SJCRH30 (cell line): ENCODE results near the gene UBLCP1. TPM values are rescaled to one million over a fixed set of nuclear protein-coding genes. Genes with fewer than 3 reads are reported as not detected.
A peak's percentile ranks its signal among the peaks of the same experiment; 100 is the strongest.
"Not testable (repeated sequence)": the region's sequence is repeated elsewhere in the genome, so short reads cannot be mapped to it uniquely, and the experiment has no call there.

ENCODE experiments used
- DNase-seq, 2 experiments: peaks; one replicate each; pipeline ENCODE4 v3.0.0-alpha.2; 2015 to 2020
- H3K27ac ChIP-seq: fragments of 250-450 bp; sonication (Bioruptor Pico); 2 replicates; pipeline ENCODE4 v1.5.1; 2020; ENCODE audit warnings: mild to moderate bottlenecking, moderate library complexity
- H3K27me3 ChIP-seq: fragments of 250-450 bp; sonication (Bioruptor Pico); 2 replicates; pipeline ENCODE4 v1.5.1; 2020; ENCODE audit warnings: mild to moderate bottlenecking, moderate library complexity
- H3K36me3 ChIP-seq: fragments of 250-450 bp; sonication (Bioruptor Pico); 2 replicates; pipeline ENCODE4 v1.5.1; 2020; ENCODE audit warnings: mild to moderate bottlenecking, moderate library complexity
- H3K4me1 ChIP-seq: fragments of 250-450 bp; sonication (Bioruptor Pico); 2 replicates; pipeline ENCODE4 v1.5.1; 2020; ENCODE audit warnings: mild to moderate bottlenecking, moderate library complexity
- H3K4me3 ChIP-seq: fragments of 250-450 bp; sonication (Bioruptor Pico); 2 replicates; pipeline ENCODE4 v1.5.1; 2020; ENCODE audit warnings: mild to moderate bottlenecking, moderate library complexity
- H3K9me3 ChIP-seq: fragments of 250-450 bp; sonication (Bioruptor Pico); replicated peaks from 2 replicates; pipeline ENCODE4 v1.5.1; 2020; ENCODE audit warnings: mild to moderate bottlenecking, moderate library complexity
- total RNA-seq: library from RNA; depleted of rRNA; stranded (reverse); fragments of >200 nt; shearing (Covaris generic); gene quantifications from 2 replicates; pipeline ENCODE4 v1.2.3, GENCODE V29; 2014; rRNA removed

UBLCP1 gene, protein sequence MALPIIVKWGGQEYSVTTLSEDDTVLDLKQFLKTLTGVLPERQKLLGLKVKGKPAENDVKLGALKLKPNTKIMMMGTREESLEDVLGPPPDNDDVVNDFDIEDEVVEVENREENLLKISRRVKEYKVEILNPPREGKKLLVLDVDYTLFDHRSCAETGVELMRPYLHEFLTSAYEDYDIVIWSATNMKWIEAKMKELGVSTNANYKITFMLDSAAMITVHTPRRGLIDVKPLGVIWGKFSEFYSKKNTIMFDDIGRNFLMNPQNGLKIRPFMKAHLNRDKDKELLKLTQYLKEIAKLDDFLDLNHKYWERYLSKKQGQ
- 26.4 and 28.7 TPM in 2 replicates for total RNA-seq

GRCh38 chr5:159262859-159263568, at the start of gene UBLCP1:
UBLCP1 (plus strand) TSS chr5:159263290; CDS start chr5:159268916, 5,626 bp downstream.
- H3K27me3 ChIP-seq: no peaks in the 10 kb centered on the region
- DNase-seq: peak; percentile 79 to 90
- H3K4me1 ChIP-seq: no peaks in the 10 kb centered on the region
- peak within 1 kb of the TSS; percentile 84 for H3K27ac ChIP-seq
- no peaks in the 10 kb centered on the region for H3K9me3 ChIP-seq
- H3K4me3 ChIP-seq: peak within 1 kb of the TSS; percentile 95
- H3K36me3 ChIP-seq: no peaks in the 10 kb centered on the region

DNA sequence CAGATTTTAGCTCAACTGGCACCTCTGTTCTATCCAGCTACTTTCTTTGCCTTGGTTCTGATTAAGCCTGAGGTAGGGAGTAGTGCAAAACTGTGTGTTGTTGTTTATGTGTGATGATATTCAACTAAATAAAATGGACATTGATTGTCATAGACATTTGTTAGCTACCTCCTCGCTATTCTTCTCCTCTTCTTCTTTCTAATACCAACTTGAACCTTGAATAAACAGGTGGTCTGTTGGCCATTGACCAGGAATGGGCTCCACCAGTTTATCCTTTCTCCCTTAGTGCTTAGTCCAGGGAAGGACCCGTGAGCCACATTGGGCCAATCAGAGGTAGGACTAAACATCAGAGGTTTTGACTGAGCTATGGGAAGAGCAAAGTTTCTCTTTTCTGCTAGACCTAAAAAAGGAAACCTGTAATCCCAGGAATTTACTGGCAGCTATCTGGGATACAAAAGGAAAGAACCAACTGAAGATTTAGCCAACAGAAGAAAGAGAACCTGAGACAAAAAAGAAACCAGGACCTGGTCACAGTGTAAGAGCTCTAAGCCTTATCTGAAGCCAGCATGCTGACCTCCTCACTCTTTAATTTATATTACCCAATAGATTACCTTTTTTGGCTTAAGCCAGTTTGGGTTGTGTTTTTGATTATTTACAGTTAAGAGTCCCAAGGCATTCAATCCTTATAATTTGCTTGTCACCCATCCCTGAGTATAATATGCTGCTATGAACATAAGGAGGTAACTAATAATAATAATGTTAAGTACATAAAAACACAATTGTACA, 48.4 kb upstream of the UBLCP1 start:
- Histone ChIP-seq H3K27me3 (no peaks in the 10 kb centered on the region), H3K4me3 (no peak overlapping the region), H3K9me3 (no peaks in the 10 kb centered on the region), H3K4me1 (peaks cover 5% of the 10 kb centered on the region; the same call in 1 of the 2 replicates), H3K36me3 (no peaks in the 10 kb centered on the region), H3K27ac (no peak overlapping the region)
- DNase-seq: no peak

DNA sequence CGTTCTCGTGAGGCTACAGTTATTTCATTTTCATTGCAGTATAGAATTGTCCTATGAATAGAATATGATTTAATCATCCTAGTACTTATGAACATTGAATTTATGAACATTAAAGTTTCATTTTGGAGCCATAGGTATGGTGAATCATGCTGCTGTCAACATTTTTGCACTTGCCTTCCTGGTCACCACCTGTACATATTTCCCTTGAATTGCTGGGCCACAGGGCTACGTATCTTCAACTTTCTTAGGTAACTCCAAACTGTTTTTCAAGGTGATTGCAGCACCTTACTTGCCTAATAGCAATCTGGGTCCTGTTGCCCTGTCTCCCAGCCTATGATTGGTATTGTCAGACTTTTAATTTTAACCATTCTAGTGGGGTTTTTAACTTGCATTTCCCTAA, 47.2 kb upstream of the UBLCP1 start:
- no peaks in the 10 kb centered on the region for H3K9me3 ChIP-seq
- DNase-seq: no peak
- H3K27ac ChIP-seq: no peak overlapping the region
- no peaks in the 10 kb centered on the region for H3K27me3 ChIP-seq
- H3K4me1 ChIP-seq: no peaks in the 10 kb centered on the region
- no peak overlapping the region for H3K4me3 ChIP-seq
- no peaks in the 10 kb centered on the region for H3K36me3 ChIP-seq

DNA sequence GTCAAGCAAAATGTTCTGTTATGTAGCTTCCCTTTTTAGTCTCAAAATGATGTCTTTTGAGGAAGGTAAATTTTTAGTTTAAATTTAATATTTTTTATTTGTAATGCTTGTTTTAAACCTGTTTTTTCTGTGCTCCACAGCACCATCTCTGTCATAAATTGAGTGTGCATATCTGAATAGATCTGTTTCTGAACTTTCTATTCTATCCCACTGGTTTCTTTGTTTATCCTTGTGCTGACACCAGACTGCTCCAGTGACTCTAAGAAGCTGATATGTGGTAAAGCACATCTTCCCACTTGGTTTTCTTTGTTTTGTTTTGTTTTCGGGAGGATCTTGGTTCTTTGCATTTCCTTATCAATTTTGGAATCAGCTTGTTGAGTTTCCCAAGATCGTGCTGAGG, 46.6 kb upstream of the UBLCP1 start:
- H3K9me3 ChIP-seq: no peaks in the 10 kb centered on the region
- no peaks in the 10 kb centered on the region for H3K36me3 ChIP-seq
- H3K4me1 ChIP-seq: no peaks in the 10 kb centered on the region
- H3K27me3 ChIP-seq: no peaks in the 10 kb centered on the region
- no peak overlapping the region for H3K27ac ChIP-seq
- DNase-seq: no peak
- no peak overlapping the region for H3K4me3 ChIP-seq

- Histone ChIP-seq H3K4me3 (no peak overlapping the region), H3K9me3 (no peaks in the 10 kb centered on the region), H3K27ac (no peak overlapping the region), H3K36me3 (no peaks in the 10 kb centered on the region), H3K27me3 (no peaks in the 10 kb centered on the region), H3K4me1 (no peaks in the 10 kb centered on the region)
- DNase-seq: no peak
Observed at GRCh38 chr5:159217236-159217635, 45.9 kb upstream of the UBLCP1 start.

DNA sequence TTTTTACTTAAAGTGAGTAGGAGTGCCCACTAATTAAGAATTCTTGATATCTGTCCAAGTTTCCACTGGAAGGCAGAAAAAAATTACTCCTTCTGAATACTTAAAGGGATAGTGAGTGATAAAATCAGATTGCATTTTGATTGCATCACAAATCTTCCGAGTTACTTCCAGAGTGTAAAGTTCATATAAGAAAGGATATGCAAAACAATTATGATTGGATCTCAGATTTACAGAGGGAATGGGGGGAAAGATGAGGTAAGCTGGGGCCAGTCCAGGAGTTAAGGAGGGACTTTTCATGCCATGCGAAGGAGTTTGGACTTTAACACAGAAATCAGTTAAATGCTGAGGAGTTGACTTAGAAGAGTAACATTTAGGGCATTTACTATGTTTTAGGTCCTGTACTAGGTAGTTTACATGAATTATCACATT, 44.5 kb upstream of the UBLCP1 start:
- no peaks in the 10 kb centered on the region for H3K36me3 ChIP-seq
- no peak for DNase-seq
- H3K4me3 ChIP-seq: no peak overlapping the region
- no peaks in the 10 kb centered on the region for H3K4me1 ChIP-seq
- H3K27ac ChIP-seq: no peak overlapping the region
- H3K27me3 ChIP-seq: no peaks in the 10 kb centered on the region
- H3K9me3 ChIP-seq: no peaks in the 10 kb centered on the region

DNA sequence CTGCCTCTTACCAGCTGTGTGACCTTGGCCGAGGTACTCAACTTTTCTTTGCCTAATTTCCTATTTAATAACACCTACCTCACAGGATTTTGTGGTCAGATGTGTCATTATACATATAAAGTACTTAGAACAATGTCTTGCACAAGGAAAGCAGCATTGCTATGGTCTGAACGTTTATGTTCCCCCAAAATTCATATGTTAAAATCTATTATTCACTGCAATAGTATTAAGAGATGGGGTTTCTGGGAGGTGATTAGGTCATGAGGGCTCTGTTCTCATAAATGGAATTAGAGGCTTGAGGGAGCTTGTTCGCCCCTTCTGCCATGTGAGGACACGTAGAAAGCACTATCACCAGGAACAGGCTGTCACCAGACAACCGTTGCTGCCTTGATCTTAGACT, 42.9 kb upstream of the UBLCP1 start:
- Histone ChIP-seq H3K27me3 (no peaks in the 10 kb centered on the region), H3K4me3 (no peak overlapping the region), H3K4me1 (no peaks in the 10 kb centered on the region), H3K36me3 (no peaks in the 10 kb centered on the region), H3K27ac (no peak overlapping the region), H3K9me3 (no peaks in the 10 kb centered on the region)
- DNase-seq: no peak

DNA sequence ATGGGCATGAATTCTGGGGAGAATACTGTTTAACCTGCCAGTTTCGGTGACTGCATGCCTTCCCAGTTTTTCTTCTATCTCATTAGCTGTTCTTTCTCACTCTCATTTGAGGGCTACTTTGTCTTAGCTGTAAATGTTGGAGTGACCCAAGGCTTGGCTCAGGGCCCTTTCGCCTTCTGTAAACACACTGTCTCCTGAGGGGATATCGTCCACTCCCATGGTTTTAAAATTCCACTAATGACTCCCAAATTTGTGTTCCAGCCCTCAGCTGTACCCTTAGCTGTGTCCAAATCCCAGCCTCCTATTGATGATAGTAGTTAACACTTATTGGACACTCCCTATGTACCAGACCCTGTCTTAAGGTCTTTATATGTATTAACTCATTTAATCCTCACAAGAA, 39.6 kb upstream of the UBLCP1 start:
- Histone ChIP-seq H3K27ac (no peak overlapping the region), H3K36me3 (no peaks in the 10 kb centered on the region)
- DNase-seq: no peak

DNA sequence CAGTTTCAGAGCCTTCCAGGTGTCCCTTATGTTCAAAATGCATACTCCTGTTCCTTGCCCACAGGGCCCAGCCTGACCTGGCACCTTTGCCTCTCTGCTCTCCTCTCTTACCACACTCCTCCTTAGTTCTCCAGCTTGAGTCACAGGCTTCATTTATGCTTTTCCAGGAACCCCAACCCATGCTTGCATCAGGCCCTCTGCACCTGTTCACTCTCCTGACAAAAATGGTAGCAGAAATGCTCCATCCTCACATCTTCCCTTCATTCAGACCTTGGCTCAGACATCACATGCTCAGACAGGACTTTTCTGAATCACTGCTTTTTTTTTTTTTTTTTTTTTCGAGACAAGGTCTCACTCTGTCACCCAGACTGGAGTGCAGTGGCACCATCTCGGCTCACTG, 38.6 kb upstream of the UBLCP1 start:
- Histone ChIP-seq H3K27me3 (no peaks in the 10 kb centered on the region), H3K9me3 (no peaks in the 10 kb centered on the region), H3K4me3 (no peak overlapping the region), H3K36me3 (no peaks in the 10 kb centered on the region), H3K27ac (no peak overlapping the region), H3K4me1 (peaks cover 14% of the 10 kb centered on the region)
- no peak for DNase-seq

More for the DNA sequence above, 39.6 kb upstream of the UBLCP1 start:
- H3K4me3 ChIP-seq: no peak overlapping the region
- H3K4me1 ChIP-seq: peaks cover 6% of the 10 kb centered on the region
- H3K9me3 ChIP-seq: no peaks in the 10 kb centered on the region
- H3K27me3 ChIP-seq: no peaks in the 10 kb centered on the region

DNA sequence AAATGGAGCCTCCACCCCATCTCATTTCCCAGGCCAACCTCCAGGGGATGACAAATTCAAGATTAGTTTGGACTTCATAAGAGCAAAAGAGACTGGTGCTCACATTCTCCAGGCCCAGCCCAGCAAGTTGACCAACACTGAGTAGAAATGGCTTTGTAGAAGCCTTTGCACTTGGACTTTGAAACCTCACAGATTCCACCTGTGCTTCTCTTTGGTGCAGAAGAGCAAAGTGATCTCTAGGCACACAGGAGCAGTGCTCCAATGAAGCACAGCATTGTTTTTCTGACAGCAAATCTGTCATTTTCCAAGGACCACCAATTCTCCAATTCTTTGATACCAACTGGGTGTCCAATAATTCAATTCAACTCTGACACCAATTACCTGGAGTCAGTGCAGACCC, 36.6 kb upstream of the UBLCP1 start:
- H3K4me1 ChIP-seq: peaks cover 19% of the 10 kb centered on the region
- DNase-seq: no peak
- H3K9me3 ChIP-seq: no peaks in the 10 kb centered on the region
- H3K36me3 ChIP-seq: no peaks in the 10 kb centered on the region
- no peaks in the 10 kb centered on the region for H3K27me3 ChIP-seq
- no peak overlapping the region for H3K27ac ChIP-seq
- no peak overlapping the region for H3K4me3 ChIP-seq

DNA sequence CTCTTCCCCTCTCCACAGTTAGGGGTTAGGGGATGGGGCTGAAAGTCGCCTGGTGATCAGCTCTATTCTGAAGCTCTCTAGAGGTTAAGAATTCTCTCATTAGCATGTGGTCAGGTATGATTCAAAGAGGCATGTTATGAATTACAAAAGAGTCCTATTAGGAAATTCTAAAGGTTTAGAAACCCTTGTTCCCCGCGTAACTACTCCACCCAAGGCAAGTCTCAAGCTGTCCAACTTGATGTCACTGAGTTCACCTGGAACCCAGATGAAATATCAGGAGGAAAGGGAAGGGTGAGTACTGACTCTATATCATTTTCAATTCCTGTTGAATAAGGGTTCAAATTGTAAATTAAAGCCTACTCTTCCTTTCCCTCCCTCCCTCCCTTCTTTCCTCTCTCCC, 35.6 kb upstream of the UBLCP1 start:
- H3K4me1 ChIP-seq: peaks cover 19% of the 10 kb centered on the region
- no peaks in the 10 kb centered on the region for H3K9me3 ChIP-seq
- H3K36me3 ChIP-seq: no peaks in the 10 kb centered on the region
- H3K27me3 ChIP-seq: no peaks in the 10 kb centered on the region
- H3K4me3 ChIP-seq: no peak overlapping the region
- DNase-seq: no peak
- no peak overlapping the region for H3K27ac ChIP-seq

GRCh38 chr5:159228097-159228496, 35.0 kb upstream of the UBLCP1 start:
- not testable (repeated sequence) for H3K27me3 ChIP-seq, H3K36me3 ChIP-seq, H3K9me3 ChIP-seq, H3K4me3 ChIP-seq
- H3K4me1 ChIP-seq: peaks cover 19% of the 10 kb centered on the region
- peak overlapping the region; percentile 80 for H3K27ac ChIP-seq
- peak; percentile 86 to 92 for DNase-seq

- H3K4me1 ChIP-seq: peaks cover 23% of the 10 kb centered on the region
- no peak overlapping the region for H3K4me3 ChIP-seq
- DNase-seq: peak in 1 of 2 experiments; percentile 31
- no peak overlapping the region for H3K27ac ChIP-seq
- H3K36me3 ChIP-seq: no peaks in the 10 kb centered on the region
- no peaks in the 10 kb centered on the region for H3K27me3 ChIP-seq
- H3K9me3 ChIP-seq: no peaks in the 10 kb centered on the region
Observed at GRCh38 chr5:159230657-159231056, 32.4 kb upstream of the UBLCP1 start.

GRCh38 chr5:159231167-159231566, 31.9 kb upstream of the UBLCP1 start:
- Histone ChIP-seq H3K4me3 (no peak overlapping the region), H3K9me3 (no peaks in the 10 kb centered on the region), H3K4me1 (peaks cover 23% of the 10 kb centered on the region), H3K27ac (no peak overlapping the region), H3K36me3 (no peaks in the 10 kb centered on the region), H3K27me3 (no peaks in the 10 kb centered on the region)
- DNase-seq: no peak
